ENCODE data around the gene VOPP1. TPM values are rescaled to one million over a fixed set of nuclear protein-coding genes. Genes with fewer than 3 reads are reported as not detected.
A peak's percentile ranks its signal among the peaks of the same experiment; 100 is the strongest.

The VOPP1 gene
- total and polyA plus RNA-seq, 9 of the 15 experiments (the other 6 are each of a cell fraction or from before 2014, with no cell fraction given), result 8.2 to 45.8 (median 31.2) TPM

DNA sequence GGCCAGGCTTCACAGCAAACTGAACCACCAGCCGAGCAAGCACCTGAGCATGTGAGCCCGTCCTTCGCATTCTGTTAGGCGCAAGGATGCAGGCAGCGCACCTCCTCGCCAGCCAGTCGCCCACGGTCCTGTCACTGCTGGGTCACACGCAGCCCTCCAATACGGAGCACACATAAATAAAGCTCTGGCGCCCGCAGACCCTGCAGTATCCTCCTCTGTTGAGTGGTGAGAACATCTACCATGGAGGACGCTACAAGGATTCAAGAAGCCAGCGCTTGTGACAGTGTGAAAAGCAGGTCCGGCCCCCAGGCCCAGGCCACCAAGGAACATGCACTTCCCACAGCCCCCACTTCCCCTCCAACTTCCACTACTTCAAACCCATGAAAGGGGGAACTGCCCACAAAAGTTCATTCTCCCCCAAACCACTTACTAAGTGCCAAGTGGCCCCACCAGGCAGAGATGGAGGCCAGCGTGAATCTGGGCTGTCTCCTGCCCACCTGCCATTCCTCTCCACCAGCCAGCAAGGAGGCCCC lies 34.8 kb downstream of the VOPP1 start:
- Histone ChIP-seq H3K4me2 (ENCODE audit: insufficient read depth, low read length) (no peak overlapping the region), H3K79me2 (ENCODE audit: control insufficient read depth, insufficient read depth, low read length) (peaks cover 9% of the 10 kb centered on the region; the same call in 1 of the 3 replicates), H3K36me3 (ENCODE audit: control insufficient read depth, insufficient read depth, low read length) (no peaks in the 10 kb centered on the region), H3K9ac (ENCODE audit: insufficient read depth in 1 of 2, low read depth in 2 of 2, low read length in 2 of 2) (0 out of 4 replicates have a peak overlapping the region, but pooled peaks of 1 of the 2 experiments have one; percentile 19), H3K4me1 (replicated peaks in 1 of 2; ENCODE audit: control insufficient read depth in 2 of 2, insufficient read depth in 2 of 2, low read length in 2 of 2) (peaks cover 0 to 13% of the 10 kb centered on the region in 2 experiments), H3K27me3 (ENCODE audit: control insufficient read depth in 2 of 2, insufficient read depth in 2 of 2, low read length in 2 of 2) (no peaks in the 10 kb centered on the region), H2AFZ (ENCODE audit: low read depth, low read length) (no peak overlapping the region), H3K9me1 (ENCODE audit: control insufficient read depth, insufficient read depth, low read length) (no peaks in the 10 kb centered on the region), H4K20me1 (replicated peaks; ENCODE audit: control insufficient read depth, insufficient read depth, low read length) (peaks cover 17% of the 10 kb centered on the region), H3K9me3 (replicated peaks; ENCODE audit: control insufficient read depth, insufficient read depth, low read depth, low read length) (no peaks in the 10 kb centered on the region), H3K4me3 (no peak overlapping the region), H3K27ac (ENCODE audit: extremely low read depth, low read depth, low read length) (no peak overlapping the region)
- no TSS peak for BruUV-seq (replicated peaks)
- POLR2A ChIA-PET, result interaction anchor here (0.6 kb wide), 1 partner anchor 27 kb away, joined by 3 read pairs; no protein-coding TSS in a partner anchor
- DNase-seq (ENCODE audit: extremely low read depth in 1 of 4, low spot score in 3 of 4) (no peak), FAIRE-seq (no peak), ATAC-seq (no peak)
- TF ChIP-seq U2AF2 (optimal IDR thresholded peaks at IDR 0.05; ENCODE audit: low read depth, low read length) (no peak), ZNF75A (CRISPR knock-in tag; IDR thresholded peaks at IDR 0.05) (no peak), ZNF253 (CRISPR knock-in tag; conservative IDR thresholded peaks at IDR 0.05) (no peak), ZNF586 (CRISPR knock-in tag; conservative IDR thresholded peaks at IDR 0.05) (no peak), ZC3H11A (IDR thresholded peaks at IDR 0.05; ENCODE audit: low read depth, low read length) (no peak), ZNF695 (CRISPR knock-in tag; IDR thresholded peaks at IDR 0.05) (no peak)
- TF ChIP-seq, protein P1, sequence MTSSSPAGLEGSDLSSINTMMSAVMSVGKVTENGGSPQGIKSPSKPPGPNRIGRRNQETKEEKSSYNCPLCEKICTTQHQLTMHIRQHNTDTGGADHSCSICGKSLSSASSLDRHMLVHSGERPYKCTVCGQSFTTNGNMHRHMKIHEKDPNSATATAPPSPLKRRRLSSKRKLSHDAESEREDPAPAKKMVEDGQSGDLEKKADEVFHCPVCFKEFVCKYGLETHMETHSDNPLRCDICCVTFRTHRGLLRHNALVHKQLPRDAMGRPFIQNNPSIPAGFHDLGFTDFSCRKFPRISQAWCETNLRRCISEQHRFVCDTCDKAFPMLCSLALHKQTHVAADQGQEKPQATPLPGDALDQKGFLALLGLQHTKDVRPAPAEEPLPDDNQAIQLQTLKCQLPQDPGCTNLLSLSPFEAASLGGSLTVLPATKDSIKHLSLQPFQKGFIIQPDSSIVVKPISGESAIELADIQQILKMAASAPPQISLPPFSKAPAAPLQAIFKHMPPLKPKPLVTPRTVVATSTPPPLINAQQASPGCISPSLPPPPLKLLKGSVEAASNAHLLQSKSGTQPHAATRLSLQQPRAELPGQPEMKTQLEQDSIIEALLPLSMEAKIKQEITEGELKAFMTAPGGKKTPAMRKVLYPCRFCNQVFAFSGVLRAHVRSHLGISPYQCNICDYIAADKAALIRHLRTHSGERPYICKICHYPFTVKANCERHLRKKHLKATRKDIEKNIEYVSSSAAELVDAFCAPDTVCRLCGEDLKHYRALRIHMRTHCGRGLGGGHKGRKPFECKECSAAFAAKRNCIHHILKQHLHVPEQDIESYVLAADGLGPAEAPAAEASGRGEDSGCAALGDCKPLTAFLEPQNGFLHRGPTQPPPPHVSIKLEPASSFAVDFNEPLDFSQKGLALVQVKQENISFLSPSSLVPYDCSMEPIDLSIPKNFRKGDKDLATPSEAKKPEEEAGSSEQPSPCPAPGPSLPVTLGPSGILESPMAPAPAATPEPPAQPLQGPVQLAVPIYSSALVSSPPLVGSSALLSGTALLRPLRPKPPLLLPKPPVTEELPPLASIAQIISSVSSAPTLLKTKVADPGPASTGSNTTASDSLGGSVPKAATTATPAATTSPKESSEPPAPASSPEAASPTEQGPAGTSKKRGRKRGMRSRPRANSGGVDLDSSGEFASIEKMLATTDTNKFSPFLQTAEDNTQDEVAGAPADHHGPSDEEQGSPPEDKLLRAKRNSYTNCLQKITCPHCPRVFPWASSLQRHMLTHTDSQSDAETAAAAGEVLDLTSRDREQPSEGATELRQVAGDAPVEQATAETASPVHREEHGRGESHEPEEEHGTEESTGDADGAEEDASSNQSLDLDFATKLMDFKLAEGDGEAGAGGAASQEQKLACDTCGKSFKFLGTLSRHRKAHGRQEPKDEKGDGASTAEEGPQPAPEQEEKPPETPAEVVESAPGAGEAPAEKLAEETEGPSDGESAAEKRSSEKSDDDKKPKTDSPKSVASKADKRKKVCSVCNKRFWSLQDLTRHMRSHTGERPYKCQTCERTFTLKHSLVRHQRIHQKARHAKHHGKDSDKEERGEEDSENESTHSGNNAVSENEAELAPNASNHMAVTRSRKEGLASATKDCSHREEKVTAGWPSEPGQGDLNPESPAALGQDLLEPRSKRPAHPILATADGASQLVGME (CRISPR knock-in tag; IDR thresholded peaks at IDR 0.05), result no peak
- TF ChIP-seq, protein P2, sequence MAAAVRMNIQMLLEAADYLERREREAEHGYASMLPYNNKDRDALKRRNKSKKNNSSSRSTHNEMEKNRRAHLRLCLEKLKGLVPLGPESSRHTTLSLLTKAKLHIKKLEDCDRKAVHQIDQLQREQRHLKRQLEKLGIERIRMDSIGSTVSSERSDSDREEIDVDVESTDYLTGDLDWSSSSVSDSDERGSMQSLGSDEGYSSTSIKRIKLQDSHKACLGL (CRISPR knock-in tag; IDR thresholded peaks at IDR 0.05; ENCODE audit: borderline replicate concordance, poor library complexity, severe bottlenecking), result no peak
- intact Hi-C loops (cut with micrococcal nuclease) (no loop called here), in situ Hi-C loops (cut with MboI) (no loop called here)
- WGBS (ENCODE audit: insufficient coverage, low coverage, missing lambda C conversion rate), result 87% methylated on average over 14 of the region's 16 CpGs
- CTCF ChIA-PET (ENCODE audit: low intra/inter-chr PET ratio), result no interaction called here
